Inflammatory macrophage treated with lipopolysaccharide for 4 hours (primary cell): ENCODE measurements around the gene PER3.

ENCODE experiments used
- DNase-seq: peaks from one replicate; pipeline ENCODE4 v3.0.0-alpha.2; 2020

The PER3 gene

GRCh38 chr1:7839526-7839925, 55.4 kb downstream of the PER3 start:
- DNase-seq: no peak

GRCh38 chr1:7842517-7842916, 58.4 kb downstream of the PER3 start:
- no peak for DNase-seq

- no peak for DNase-seq
Measured at GRCh38 chr1:7845761-7846160, 61.7 kb downstream of the PER3 start.

- DNase-seq: no peak
Measured at GRCh38 chr1:7846656-7847055, 62.6 kb downstream of the PER3 start.

- no peak for DNase-seq
Measured at GRCh38 chr1:7847599-7847998, 63.5 kb downstream of the PER3 start.

GRCh38 chr1:7850786-7851185, 66.7 kb downstream of the PER3 start:
- no peak for DNase-seq

- no peak for DNase-seq
Measured at GRCh38 chr1:7852804-7853683, 69.0 kb downstream of the PER3 start, which contains the start of gene UTS2. Gene UTS2, minus strand, starts transcription at chr1:7853065. Its CDS starts 62 bp downstream, at chr1:7853003.

- no peak for DNase-seq
Measured at GRCh38 chr1:7853684-7854026, 69.6 kb downstream of the PER3 start.

GRCh38 chr1:7856345-7856744, 72.3 kb downstream of the PER3 start:
- peak; percentile 60 for DNase-seq

- DNase-seq: no peak
Measured at GRCh38 chr1:7857000-7857399, 72.9 kb downstream of the PER3 start.

- no peak for DNase-seq
Measured at GRCh38 chr1:7857985-7858384, 73.9 kb downstream of the PER3 start.

- DNase-seq: no peak
Measured at GRCh38 chr1:7859406-7859805, 75.3 kb downstream of the PER3 start.

- no peak for DNase-seq
Measured at GRCh38 chr1:7860130-7860529, 76.0 kb downstream of the PER3 start.

- DNase-seq: no peak
Measured at GRCh38 chr1:7861452-7861851, 77.4 kb downstream of the PER3 start.

GRCh38 chr1:7862211-7863060, 78.3 kb downstream of the PER3 start:
- no peak for DNase-seq

- DNase-seq: no peak
Measured at GRCh38 chr1:7863756-7864328, 79.8 kb downstream of the PER3 start.

GRCh38 chr1:7865978-7866377, 81.9 kb downstream of the PER3 start:
- no peak for DNase-seq

- DNase-seq: no peak
Measured at GRCh38 chr1:7868070-7868780, 84.1 kb downstream of the PER3 start.

GRCh38 chr1:7869136-7869920, 85.2 kb downstream of the PER3 start:
- DNase-seq: no peak

- no peak for DNase-seq
Measured at GRCh38 chr1:7871136-7871535, 87.0 kb downstream of the PER3 start.

GRCh38 chr1:7873801-7874795, 90.0 kb downstream of the PER3 start:
- no peak for DNase-seq
